K562 (cell line): ENCODE measurements around the gene CLCN4. TPM values are rescaled to one million over a fixed set of nuclear protein-coding genes. Genes with fewer than 3 reads are reported as not detected.

ENCODE experiments used
- CHCHD3 ChIP-seq: fragments of 250-450 bp; sonication (Bioruptor Pico); IDR thresholded peaks from 2 replicates; pipeline ENCODE4 v2.1.2; 2022; ENCODE audit warnings: mild to moderate bottlenecking
- EP400 ChIP-seq: fragments of 450-650 bp; IDR thresholded peaks from 2 replicates; pipeline ENCODE4 v1.6.1; 2017; ENCODE audit warnings: antibody characterized with exemption, mild to moderate bottlenecking, moderate library complexity
- HMG20B ChIP-seq: fragments of 250-450 bp; sonication (Bioruptor Pico); IDR thresholded peaks from 2 replicates; pipeline ENCODE4 v1.5.0; 2021; ENCODE audit warnings: mild to moderate bottlenecking
- IRF1 ChIP-seq: sonication (generic); formaldehyde crosslinking; IDR thresholded peaks from 2 replicates; pipeline ENCODE4 v1.8.0; 2022; ENCODE audit warnings: missing genetic modification reagents, mild to moderate bottlenecking, borderline replicate concordance
- SAP30 ChIP-seq: fragments of 200-600 bp; sonication (generic); IDR thresholded peaks from 2 replicates; pipeline ENCODE4 v1.6.1; 2012; ENCODE audit warnings: borderline replicate concordance, low read depth, mild to moderate bottlenecking, moderate library complexity, low read length, control low read depth, inconsistent platforms; ENCODE audit not compliant: insufficient read depth, poor library complexity, severe bottlenecking
- SOX6 ChIP-seq: fragments of 450-650 bp; IDR thresholded peaks from 2 replicates; pipeline ENCODE4 v1.6.1; 2014; ENCODE audit warnings: mild to moderate bottlenecking
- ZBTB8A ChIP-seq: fragments of 450-650 bp; IDR thresholded peaks from 2 replicates; pipeline ENCODE4 v1.6.1; 2018; ENCODE audit warnings: mild to moderate bottlenecking, moderate library complexity; ENCODE audit not compliant: partially characterized antibody
- ZNF274 ChIP-seq: IDR thresholded peaks from 2 replicates; pipeline ENCODE4 v1.6.1; 2011; ENCODE audit warnings: low read depth, mild to moderate bottlenecking, low read length, moderate library complexity, borderline replicate concordance
- ZNF3 ChIP-seq: fragments of 250-450 bp; sonication (Bioruptor Pico); IDR thresholded peaks from 2 replicates; pipeline ENCODE4 v1.5.0; 2021; ENCODE audit warnings: mild to moderate bottlenecking, moderate library complexity
- ZNF316 ChIP-seq: fragments of 450-650 bp; IDR thresholded peaks from 2 replicates; pipeline ENCODE4 v1.6.1; 2016
- ZNF395 ChIP-seq: fragments of 200-800 bp; sonication (Bioruptor generic); IDR thresholded peaks from 2 replicates; pipeline ENCODE4 v1.6.1; 2017; ENCODE audit warnings: missing genetic modification characterization, missing compliant biosample characterization
- ZNF609 ChIP-seq: sonication (generic); formaldehyde crosslinking; IDR thresholded peaks from 2 replicates; pipeline ENCODE4 v1.8.1; 2023; ENCODE audit warnings: missing genetic modification reagents, mild to moderate bottlenecking, borderline replicate concordance
- polyA plus RNA-seq, 8 experiments: library from polyadenylated mRNA; depleted of rRNA in 4 of 8; stranded (reverse) in 5 of 8; unstranded in 3 of 8; fragments of >200 nt; fragmentation: Nextera tagmentation in 2 of 8; fragmentation: Illumina TruSeq in 1 of 8; extraction: Ambion mirVana in 2 of 8; extraction: Trizol in 1 of 8; gene quantifications; 2 replicates each; pipeline versions ENCODE4 v1.2.1 to v1.2.3, GENCODE V29; 2011 to 2014; ENCODE audit warnings: inconsistent platforms in 1 of 8, missing spikeins in 1 of 8
- total RNA-seq, 7 experiments: library from RNA; depleted of rRNA in 6 of 7; stranded (reverse); fragments of >200 nt in 6 of 7; fragmentation: Illumina TruSeq in 2 of 7; extraction: Trizol in 2 of 7; gene quantifications; 2 replicates each; pipeline versions ENCODE4 v1.2.1 to v1.2.3, GENCODE V29; 2011 to 2021; ENCODE audit warnings: low replicate concordance in 1 of 7
- TF ChIP-seq, protein P1 (sequence below): fragments of 250-450 bp; sonication (Bioruptor Pico); IDR thresholded peaks from 2 replicates; pipeline ENCODE4 v1.4.0; 2020
- TF ChIP-seq, protein P2 (sequence below): sonication (generic); formaldehyde crosslinking; IDR thresholded peaks from 2 replicates; pipeline ENCODE4 v1.8.0; 2022; ENCODE audit warnings: mild to moderate bottlenecking, missing genetic modification reagents, borderline replicate concordance
- TF ChIP-seq, protein P3 (sequence below), 3 experiments: IDR thresholded peaks in 2 of 3; conservative IDR thresholded peaks in 1 of 3; 2 replicates each; pipeline ENCODE4 v1.5.1; 2011 to 2012; ENCODE audit warnings: low read length in 3 of 3, mild to moderate bottlenecking in 3 of 3, control low read depth in 2 of 3, improper control_type of control experiment in 1 of 3, inconsistent platforms in 1 of 3, low read depth in 1 of 3, mixed read lengths in 1 of 3, moderate library complexity in 1 of 3; ENCODE audit not compliant: insufficient read depth in 2 of 3

CLCN4 gene
- total and polyA plus RNA-seq, 9 of the 15 experiments (the other 6 are each of a cell fraction or from before 2014, with no cell fraction given) = 0.03 to 0.24 (median 0.10) TPM; not detected in 1

- no peak for TF ChIP-seq ZNF395 (CRISPR knock-in tag)
- TF ChIP-seq CHCHD3 = no peak
- no peak for TF ChIP-seq ZNF609
- no peak for TF ChIP-seq ZNF3 (CRISPR knock-in tag)
- TF ChIP-seq HMG20B (CRISPR knock-in tag) = no peak
- no peak for TF ChIP-seq SOX6
- TF ChIP-seq ZBTB8A = no peak
- no peak for TF ChIP-seq EP400
- TF ChIP-seq, protein P1, sequence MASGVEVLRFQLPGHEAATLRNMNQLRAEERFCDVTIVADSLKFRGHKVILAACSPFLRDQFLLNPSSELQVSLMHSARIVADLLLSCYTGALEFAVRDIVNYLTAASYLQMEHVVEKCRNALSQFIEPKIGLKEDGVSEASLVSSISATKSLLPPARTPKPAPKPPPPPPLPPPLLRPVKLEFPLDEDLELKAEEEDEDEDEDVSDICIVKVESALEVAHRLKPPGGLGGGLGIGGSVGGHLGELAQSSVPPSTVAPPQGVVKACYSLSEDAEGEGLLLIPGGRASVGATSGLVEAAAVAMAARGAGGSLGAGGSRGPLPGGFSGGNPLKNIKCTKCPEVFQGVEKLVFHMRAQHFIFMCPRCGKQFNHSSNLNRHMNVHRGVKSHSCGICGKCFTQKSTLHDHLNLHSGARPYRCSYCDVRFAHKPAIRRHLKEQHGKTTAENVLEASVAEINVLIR (CRISPR knock-in tag) = no peak
- no peak for TF ChIP-seq IRF1
- peak; percentile 78 for TF ChIP-seq ZNF316
- TF ChIP-seq, protein P2, sequence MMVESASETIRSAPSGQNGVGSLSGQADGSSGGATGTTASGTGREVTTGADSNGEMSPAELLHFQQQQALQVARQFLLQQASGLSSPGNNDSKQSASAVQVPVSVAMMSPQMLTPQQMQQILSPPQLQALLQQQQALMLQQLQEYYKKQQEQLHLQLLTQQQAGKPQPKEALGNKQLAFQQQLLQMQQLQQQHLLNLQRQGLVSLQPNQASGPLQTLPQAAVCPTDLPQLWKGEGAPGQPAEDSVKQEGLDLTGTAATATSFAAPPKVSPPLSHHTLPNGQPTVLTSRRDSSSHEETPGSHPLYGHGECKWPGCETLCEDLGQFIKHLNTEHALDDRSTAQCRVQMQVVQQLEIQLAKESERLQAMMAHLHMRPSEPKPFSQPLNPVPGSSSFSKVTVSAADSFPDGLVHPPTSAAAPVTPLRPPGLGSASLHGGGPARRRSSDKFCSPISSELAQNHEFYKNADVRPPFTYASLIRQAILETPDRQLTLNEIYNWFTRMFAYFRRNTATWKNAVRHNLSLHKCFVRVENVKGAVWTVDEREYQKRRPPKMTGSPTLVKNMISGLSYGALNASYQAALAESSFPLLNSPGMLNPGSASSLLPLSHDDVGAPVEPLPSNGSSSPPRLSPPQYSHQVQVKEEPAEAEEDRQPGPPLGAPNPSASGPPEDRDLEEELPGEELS = no peak
- no peak for TF ChIP-seq ZNF274
- TF ChIP-seq SAP30 = no peak
- TF ChIP-seq, protein P3, sequence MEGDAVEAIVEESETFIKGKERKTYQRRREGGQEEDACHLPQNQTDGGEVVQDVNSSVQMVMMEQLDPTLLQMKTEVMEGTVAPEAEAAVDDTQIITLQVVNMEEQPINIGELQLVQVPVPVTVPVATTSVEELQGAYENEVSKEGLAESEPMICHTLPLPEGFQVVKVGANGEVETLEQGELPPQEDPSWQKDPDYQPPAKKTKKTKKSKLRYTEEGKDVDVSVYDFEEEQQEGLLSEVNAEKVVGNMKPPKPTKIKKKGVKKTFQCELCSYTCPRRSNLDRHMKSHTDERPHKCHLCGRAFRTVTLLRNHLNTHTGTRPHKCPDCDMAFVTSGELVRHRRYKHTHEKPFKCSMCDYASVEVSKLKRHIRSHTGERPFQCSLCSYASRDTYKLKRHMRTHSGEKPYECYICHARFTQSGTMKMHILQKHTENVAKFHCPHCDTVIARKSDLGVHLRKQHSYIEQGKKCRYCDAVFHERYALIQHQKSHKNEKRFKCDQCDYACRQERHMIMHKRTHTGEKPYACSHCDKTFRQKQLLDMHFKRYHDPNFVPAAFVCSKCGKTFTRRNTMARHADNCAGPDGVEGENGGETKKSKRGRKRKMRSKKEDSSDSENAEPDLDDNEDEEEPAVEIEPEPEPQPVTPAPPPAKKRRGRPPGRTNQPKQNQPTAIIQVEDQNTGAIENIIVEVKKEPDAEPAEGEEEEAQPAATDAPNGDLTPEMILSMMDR (IDR thresholded peaks at IDR 0.05 in 2 of 3, conservative IDR thresholded peaks at IDR 0.05 in 1 of 3; ENCODE audit: insufficient read depth in 2 of 3, low read depth in 1 of 3, low read length in 3 of 3) = peak; percentile 53 to 79 (median 62); a peak in 4 of 6 replicates
These were observed 33.6 kb downstream of the CLCN4 start (continued) for GRCh38 chrX:10190367-10190766.
